ENCODE results near the gene CCDC107. TPM values are rescaled to one million over a fixed set of nuclear protein-coding genes. Genes with fewer than 3 reads are reported as not detected.
A peak's percentile ranks its signal among the peaks of the same experiment; 100 is the strongest.

Gene CCDC107
- total and polyA plus RNA-seq, 2 of the 13 experiments (the other 11 are each of a cell fraction or from before 2014, with no cell fraction given), result 7.1 to 15.2 TPM

DNA sequence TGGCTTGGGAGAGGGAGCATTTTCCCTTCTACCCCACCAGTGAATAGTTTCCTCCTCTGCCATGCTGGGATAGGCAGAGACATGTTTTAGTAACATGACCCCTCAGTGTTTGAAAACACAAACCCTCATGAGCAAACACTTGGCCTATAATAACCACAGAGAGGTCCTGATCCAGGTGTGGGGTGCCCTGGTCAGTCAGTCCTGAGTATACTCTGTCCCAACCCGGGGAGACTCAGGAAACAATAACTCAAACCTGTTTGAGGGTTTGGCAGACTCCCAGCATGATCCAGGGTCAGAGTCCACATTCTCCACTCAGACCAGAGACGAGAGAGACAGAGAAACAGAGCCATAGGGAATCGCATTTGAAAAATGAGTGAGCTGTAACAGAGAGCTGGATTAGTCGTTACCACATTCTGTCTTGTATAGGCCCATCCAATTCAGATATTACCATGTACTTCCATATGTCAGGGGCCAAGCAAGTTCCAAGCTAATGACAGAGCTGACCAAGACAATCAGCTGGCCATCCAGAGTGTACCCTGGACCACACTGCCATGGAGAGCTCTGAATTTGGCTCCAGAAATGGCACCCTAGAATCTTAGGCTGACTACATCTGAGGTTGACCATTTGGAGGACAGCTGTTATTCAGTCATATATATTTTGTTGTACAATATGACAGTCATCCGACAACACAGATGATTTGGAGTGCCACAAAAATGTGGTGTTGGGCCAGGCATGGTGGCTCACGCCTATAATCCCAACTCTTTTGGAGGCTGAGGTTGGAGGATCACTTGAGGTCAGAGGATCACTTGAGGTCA lies 11.4 kb downstream of the CCDC107 start (continued):
- TF ChIP-seq, protein P1, sequence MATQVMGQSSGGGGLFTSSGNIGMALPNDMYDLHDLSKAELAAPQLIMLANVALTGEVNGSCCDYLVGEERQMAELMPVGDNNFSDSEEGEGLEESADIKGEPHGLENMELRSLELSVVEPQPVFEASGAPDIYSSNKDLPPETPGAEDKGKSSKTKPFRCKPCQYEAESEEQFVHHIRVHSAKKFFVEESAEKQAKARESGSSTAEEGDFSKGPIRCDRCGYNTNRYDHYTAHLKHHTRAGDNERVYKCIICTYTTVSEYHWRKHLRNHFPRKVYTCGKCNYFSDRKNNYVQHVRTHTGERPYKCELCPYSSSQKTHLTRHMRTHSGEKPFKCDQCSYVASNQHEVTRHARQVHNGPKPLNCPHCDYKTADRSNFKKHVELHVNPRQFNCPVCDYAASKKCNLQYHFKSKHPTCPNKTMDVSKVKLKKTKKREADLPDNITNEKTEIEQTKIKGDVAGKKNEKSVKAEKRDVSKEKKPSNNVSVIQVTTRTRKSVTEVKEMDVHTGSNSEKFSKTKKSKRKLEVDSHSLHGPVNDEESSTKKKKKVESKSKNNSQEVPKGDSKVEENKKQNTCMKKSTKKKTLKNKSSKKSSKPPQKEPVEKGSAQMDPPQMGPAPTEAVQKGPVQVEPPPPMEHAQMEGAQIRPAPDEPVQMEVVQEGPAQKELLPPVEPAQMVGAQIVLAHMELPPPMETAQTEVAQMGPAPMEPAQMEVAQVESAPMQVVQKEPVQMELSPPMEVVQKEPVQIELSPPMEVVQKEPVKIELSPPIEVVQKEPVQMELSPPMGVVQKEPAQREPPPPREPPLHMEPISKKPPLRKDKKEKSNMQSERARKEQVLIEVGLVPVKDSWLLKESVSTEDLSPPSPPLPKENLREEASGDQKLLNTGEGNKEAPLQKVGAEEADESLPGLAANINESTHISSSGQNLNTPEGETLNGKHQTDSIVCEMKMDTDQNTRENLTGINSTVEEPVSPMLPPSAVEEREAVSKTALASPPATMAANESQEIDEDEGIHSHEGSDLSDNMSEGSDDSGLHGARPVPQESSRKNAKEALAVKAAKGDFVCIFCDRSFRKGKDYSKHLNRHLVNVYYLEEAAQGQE (IDR thresholded peaks at IDR 0.05; ENCODE audit: borderline replicate concordance in 1 of 2, low read depth in 1 of 2, low read length in 2 of 2), result no peak
- peak; percentile 99 for TF ChIP-seq PHF21A (CRISPR knock-in tag; IDR thresholded peaks at IDR 0.05)
- TF ChIP-seq MAFK (conservative IDR thresholded peaks at IDR 0.05 in 1 of 2, IDR thresholded peaks at IDR 0.05 in 1 of 2; ENCODE audit: low read length in 2 of 2), result no peak
- TF ChIP-seq ZBTB7B (CRISPR knock-in tag; IDR thresholded peaks at IDR 0.05), result 0 out of 2 replicates have a peak, but pooled peaks have one; percentile 30
- no peak for TF ChIP-seq FOXA1 (IDR thresholded peaks at IDR 0.05)
- peak; percentile 49 for TF ChIP-seq FOXA1 (CRISPR knock-in tag; IDR thresholded peaks at IDR 0.05)
- TF ChIP-seq ATAD3A (CRISPR knock-in tag; IDR thresholded peaks at IDR 0.05), result no peak
- no peak for TF ChIP-seq U2AF1 (optimal IDR thresholded peaks at IDR 0.05; ENCODE audit: low read depth, low read length)
- TF ChIP-seq REPIN1 (CRISPR knock-in tag; IDR thresholded peaks at IDR 0.05; ENCODE audit: borderline replicate concordance, low read depth), result peak; percentile 81; the same call in 1 of the 2 replicates
- TF ChIP-seq CBX2 (IDR thresholded peaks at IDR 0.05; ENCODE audit: low read depth, low read length), result no peak
- TF ChIP-seq CBX2 (CRISPR knock-in tag; IDR thresholded peaks at IDR 0.05; ENCODE audit: low read depth), result no peak
- TF ChIP-seq, protein P2, sequence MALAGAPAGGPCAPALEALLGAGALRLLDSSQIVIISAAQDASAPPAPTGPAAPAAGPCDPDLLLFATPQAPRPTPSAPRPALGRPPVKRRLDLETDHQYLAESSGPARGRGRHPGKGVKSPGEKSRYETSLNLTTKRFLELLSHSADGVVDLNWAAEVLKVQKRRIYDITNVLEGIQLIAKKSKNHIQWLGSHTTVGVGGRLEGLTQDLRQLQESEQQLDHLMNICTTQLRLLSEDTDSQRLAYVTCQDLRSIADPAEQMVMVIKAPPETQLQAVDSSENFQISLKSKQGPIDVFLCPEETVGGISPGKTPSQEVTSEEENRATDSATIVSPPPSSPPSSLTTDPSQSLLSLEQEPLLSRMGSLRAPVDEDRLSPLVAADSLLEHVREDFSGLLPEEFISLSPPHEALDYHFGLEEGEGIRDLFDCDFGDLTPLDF (CRISPR knock-in tag; IDR thresholded peaks at IDR 0.05), result no peak
- TF ChIP-seq NFE2L1 (CRISPR knock-in tag; IDR thresholded peaks at IDR 0.05; ENCODE audit: borderline replicate concordance), result no peak
- no peak for TF ChIP-seq TBP (CRISPR knock-in tag; IDR thresholded peaks at IDR 0.05)
- no peak for TF ChIP-seq HHEX (CRISPR knock-in tag; IDR thresholded peaks at IDR 0.05)
- no peak for TF ChIP-seq ATM (IDR thresholded peaks at IDR 0.05; ENCODE audit: borderline replicate concordance)
- TF ChIP-seq, protein P3, sequence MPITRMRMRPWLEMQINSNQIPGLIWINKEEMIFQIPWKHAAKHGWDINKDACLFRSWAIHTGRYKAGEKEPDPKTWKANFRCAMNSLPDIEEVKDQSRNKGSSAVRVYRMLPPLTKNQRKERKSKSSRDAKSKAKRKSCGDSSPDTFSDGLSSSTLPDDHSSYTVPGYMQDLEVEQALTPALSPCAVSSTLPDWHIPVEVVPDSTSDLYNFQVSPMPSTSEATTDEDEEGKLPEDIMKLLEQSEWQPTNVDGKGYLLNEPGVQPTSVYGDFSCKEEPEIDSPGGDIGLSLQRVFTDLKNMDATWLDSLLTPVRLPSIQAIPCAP (CRISPR knock-in tag; IDR thresholded peaks at IDR 0.05; ENCODE audit: low read depth), result no peak
- TF ChIP-seq ZNF550 (CRISPR knock-in tag; IDR thresholded peaks at IDR 0.05; ENCODE audit: borderline replicate concordance), result no peak
- no peak for TF ChIP-seq RBFOX2 (IDR thresholded peaks at IDR 0.05; ENCODE audit: low read depth, low read length)
- TF ChIP-seq MAFF (IDR thresholded peaks at IDR 0.05; ENCODE audit: low read depth, low read length), result no peak
- no peak for TF ChIP-seq XBP1 (CRISPR knock-in tag; IDR thresholded peaks at IDR 0.05)
- TF ChIP-seq ZNF263 (CRISPR knock-in tag; IDR thresholded peaks at IDR 0.05), result no peak
- TF ChIP-seq STAT5B (CRISPR knock-in tag; IDR thresholded peaks at IDR 0.05), result no peak
- peak; percentile 61 for TF ChIP-seq IRF2 (CRISPR knock-in tag; IDR thresholded peaks at IDR 0.05)
- no peak for TF ChIP-seq CEBPB (IDR thresholded peaks at IDR 0.05; ENCODE audit: borderline replicate concordance, low read depth, low read length)
- TF ChIP-seq CAMTA2 (CRISPR knock-in tag; IDR thresholded peaks at IDR 0.05; ENCODE audit: borderline replicate concordance), result no peak
- TF ChIP-seq SP2 (CRISPR knock-in tag; IDR thresholded peaks at IDR 0.05), result no peak
- peak; percentile 65 for TF ChIP-seq SKI (IDR thresholded peaks at IDR 0.05; ENCODE audit: partially characterized antibody)
